NCI-H2081 treated with DMSO at 0.1 percent for 48 hours (cell line): ENCODE data around the gene CASK.
"Not testable (repeated sequence)": the region's sequence is repeated elsewhere in the genome, so short reads cannot be mapped to it uniquely, and the experiment has no call there.

Experiments used
- DNase-seq: peaks from one replicate; lab custom pipeline; 2025; lab: John Stamatoyannopoulos, UW

The CASK gene

DNA sequence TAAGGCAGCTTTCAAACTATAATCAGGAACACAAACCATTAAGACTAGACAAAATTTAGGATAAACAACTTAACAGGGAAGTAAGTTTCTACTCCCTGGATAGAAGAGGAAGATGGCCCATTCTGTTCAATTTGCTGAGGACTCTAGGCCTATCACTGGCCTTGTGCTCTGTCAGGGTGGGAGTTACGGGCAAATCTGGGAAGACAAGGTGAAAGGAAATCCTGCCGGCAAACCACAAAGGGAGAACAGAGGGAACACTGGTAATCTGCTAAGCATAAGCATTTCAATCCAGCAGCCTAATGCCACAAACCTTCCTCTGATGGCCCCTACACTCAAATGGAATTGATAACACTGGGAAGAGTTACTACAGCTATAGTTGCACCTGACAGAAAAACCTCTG, 191.1 kb downstream of the CASK start:
- DNase-seq, result no peak

DNA sequence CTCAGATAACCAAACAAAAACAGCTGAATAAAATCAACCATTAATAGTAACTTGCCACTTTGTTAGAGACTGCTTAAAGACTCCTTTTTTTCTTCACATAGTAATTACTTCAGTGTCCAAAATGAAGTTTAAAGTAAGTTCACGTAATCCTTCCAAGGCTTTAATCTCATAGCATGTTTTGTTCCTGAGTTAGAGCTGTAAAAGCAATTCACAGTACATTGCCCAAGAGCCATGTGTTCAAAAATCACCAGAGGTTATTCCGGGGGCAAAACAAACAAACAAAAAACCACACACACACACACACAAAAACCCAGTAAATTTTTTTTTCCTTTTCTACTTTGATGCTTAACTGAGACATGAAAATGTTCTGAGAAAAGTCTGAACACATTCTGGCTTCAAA, 193.3 kb downstream of the CASK start:
- no peak for DNase-seq

DNA sequence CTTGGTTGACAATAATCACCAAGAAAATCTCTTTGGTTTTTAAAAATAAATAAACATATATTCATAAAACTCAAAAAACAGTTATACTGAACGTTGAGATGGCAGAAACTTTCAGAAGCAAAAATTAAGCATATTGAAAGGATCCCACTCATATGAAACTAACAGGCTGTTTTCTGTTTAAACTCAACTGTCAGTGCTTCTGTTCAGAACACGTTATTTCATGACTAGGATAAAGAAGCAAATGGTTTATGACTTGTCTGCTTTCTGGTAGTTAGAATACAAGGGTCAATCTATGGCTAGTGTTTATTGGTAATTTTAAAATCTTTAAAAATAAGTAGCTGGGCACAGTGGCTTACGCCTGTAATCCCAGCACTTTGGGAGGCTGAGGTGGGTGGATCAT, 195.2 kb downstream of the CASK start:
- DNase-seq, result no peak

DNA sequence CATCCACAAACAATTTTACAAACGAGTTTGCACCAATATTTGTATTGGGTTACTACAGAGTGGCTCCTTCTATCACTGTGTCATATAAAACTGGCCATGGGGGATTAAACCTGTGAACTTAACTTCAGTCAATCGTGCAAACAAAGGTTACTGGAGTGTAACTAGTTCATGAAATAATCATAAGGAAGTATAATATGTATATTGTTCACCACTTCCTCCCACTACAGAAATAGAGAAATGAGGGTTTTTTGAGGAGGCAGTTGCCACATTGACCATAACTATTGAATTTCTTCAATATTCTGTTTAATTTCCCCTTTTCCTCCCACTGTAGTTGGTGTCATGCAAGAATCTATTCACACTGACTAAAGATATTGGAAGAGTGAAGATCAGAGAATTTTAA, 199.5 kb downstream of the CASK start, which contains the start of gene GPR82:
Gene GPR82 (plus strand): TSS at position 356 of the 400 bp plus-strand sequence. CDS start 2,846 bp downstream, outside the sequence.
- no peak for DNase-seq

DNA sequence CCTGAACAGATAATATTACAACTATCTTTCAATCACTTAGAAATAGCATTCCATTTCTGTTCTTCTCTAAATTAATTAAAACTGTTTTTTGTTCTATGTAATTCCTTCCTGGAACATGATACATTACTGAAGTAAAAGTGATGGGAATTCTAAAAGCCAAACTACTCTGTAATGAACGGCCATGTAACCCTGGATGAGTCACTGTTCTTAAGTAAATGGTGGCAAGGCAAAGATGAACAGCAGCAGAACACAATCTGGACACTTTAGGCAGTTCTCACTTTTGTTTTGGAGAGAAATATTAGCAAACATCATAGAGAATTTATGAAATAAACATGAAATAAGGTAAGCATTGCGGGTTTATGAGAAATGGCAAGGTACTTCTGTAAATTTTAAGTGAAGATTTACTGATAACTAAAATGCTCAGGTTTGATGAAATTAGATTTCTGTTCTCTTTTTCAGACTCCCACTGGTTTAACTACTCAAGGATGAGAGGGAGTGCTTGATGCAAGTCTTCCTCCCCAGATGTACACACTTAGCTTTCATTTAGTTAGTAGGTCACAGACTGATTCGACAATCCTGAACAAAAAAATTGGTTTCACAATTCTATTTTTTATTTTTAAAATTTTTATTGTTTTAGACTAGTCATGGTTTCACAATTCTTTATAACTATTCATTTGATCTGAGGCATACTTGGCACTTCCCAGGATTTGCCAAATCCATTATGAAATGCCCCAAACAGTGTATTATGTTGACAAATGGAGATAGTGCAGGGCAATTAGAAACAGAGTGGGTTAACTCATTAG, 200.3 kb downstream of the CASK start:
- DNase-seq, result no peak

DNA sequence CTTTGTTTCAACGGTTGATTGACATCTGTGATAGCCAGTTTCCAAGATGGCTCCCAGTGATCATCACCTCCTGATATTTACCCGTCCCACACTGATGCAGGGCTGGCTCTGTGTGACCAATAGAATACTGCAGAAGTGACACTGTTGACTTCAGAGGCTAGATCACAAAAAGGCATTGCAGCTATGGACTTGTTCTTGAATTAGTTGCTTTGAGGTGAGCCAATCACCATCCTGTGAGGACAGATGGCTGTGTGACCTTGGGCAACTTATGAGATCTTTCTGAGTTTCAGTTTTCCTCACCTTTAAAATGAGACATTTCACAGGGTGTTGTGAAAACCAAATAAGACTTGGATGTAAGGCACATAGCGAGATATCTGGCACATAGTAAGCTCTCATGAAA, 201.1 kb downstream of the CASK start:
- no peak for DNase-seq

DNA sequence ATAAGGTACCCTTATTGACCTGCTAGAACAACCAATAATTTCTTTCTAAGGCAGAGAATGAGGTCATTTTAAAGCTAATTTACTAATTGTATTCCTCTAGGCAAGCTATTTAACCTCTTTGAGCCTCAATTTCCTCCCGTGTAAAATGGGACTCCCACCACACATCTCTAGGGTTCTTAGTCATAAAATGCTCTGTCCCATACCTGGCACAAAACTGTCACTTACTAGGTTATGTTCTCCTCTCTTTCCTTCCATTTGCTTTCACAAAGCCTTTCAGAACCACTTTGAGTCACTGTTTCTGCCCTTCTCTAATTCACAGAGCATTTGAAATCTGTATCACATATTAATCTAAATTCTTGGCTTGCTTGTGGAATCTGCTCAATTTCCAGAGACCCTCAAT, 201.8 kb downstream of the CASK start:
- DNase-seq, result no peak

DNA sequence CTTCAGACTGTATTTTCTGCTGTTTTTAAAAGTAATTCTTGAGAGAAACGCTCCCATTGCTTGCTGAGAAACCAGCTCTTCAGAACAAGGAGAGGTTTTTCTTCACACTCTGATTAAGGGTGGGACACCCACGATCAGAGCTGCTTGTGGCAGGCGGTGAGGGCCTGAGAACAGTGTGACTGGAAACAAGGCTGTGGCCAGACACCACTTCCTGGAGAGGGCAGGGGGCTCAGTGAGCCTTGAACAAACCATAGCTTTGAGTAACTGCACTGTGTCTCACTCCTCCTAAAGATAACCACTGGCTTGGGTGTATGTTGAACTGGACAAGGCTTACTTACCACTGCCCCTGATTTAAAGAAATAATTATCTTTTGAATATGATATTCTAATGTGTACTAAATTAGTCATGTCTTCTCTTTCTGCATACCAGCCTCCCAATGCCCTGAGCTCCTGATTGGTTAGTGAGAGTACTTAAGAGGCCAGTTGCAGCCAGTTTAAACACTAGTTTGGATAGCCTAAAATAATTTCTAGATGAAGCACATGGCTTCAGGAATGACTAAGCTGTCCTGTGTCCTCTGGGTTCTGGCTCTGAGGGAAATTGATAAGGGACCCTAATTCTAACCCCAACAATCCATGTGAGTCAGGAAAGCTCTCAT, 203.1 kb downstream of the CASK start:
- no peak for DNase-seq

DNA sequence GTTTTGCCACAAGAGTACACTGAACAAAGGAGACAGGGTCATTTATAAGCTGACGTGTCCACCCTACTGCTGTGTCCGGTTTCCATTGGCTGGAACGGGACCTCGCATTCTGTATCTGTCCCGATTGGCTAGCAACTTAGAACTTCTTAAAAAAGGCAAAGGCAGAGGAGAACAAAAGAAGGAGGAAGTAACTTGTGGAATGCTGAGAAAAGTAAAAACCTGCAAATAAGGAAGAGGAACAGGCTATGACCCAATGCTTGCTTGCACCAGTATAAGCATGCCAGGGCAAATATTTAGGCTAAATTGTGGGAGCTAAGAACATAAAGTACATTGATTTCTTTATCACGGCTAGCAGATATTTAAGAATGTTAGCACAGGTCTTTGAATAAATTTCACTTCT, 203.7 kb downstream of the CASK start:
- not testable (repeated sequence) for DNase-seq

DNA sequence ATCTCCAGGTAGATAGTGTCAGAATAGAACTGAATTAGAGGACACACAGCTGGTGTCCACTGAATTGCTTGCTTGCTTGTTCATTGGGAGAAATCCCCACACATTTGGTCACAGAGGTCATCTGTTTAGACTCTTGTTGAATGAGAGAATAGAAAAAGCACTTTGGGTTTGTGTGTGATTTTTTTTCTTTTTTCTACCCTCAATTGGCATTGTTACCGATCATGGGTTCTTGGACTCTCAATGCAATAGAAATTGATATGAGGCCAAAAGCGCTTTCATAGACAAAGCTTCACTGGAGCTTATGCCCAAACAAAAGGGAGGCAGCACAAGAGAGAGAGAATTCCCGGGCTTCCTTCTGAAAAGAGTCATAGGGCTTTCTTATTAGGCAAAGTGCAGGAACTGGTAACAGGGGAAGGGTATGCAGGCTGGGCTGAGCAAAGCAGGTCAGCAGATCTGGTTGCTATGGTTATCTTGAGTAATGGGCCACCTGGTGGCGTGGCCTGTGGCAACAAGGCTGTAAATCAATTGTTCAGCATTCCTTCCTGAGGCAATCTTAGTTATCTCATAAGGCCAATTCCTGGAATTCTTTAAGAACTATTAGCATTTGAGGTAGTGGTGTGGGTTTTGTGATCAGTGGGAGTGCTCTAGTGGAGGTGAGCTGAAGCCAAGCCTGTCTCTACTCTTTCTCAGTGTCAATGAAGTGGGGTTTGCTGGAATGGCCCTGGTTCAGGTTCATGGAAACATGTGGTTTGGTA, 204.7 kb downstream of the CASK start:
- DNase-seq, result no peak

DNA sequence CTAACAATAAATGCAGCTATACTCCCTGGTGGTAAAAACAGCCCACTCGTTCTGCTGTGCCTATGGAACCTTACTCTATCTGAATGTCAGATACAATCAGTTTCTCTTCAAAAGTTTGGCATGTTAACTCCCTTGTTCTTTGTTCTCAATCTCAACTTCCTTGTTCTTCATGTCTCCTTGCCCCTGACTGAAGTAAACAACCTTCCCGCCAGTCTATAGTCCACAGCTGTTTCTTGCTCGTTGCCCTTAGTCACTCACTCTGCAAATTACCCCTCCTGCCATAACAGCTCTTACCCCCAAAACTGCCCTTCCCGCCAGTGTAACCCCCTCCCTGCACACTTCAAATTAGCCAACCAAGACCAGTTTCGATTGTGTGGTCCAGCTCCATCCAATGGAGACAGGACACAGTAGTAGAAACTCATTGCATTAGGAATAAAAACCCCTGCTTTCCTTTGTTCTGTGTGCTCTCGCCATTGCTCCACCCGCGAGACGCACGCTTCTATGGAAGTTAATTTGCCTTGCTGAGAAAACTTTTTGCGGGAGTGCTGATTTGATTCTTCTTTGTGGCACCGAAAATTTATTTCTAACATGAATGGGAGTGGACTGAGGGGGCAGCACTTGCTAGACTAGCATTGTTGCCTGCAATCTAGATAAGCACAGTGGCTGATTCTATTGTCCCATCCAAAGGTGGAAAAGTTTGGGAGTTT, 206.4 kb downstream of the CASK start:
- DNase-seq, result no peak

DNA sequence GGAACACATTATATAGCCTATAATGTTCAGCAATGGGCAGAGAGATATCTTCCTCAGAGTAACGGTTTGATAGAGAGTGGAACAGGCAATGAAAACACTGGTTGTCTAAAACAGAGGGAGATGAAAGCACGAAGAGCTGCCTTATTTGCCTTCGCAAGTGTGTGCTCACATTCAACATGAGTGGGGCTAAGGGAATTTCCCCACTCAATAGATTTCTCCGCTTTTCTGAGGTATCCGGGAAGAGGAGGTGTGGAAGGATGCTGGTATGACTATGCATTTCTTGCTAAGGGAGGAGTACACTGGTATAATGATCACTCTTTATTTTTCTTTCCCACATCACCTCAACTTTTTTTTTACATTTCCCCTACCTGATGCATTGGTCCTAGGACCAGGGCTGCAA, 207.1 kb downstream of the CASK start:
- no peak for DNase-seq

DNA sequence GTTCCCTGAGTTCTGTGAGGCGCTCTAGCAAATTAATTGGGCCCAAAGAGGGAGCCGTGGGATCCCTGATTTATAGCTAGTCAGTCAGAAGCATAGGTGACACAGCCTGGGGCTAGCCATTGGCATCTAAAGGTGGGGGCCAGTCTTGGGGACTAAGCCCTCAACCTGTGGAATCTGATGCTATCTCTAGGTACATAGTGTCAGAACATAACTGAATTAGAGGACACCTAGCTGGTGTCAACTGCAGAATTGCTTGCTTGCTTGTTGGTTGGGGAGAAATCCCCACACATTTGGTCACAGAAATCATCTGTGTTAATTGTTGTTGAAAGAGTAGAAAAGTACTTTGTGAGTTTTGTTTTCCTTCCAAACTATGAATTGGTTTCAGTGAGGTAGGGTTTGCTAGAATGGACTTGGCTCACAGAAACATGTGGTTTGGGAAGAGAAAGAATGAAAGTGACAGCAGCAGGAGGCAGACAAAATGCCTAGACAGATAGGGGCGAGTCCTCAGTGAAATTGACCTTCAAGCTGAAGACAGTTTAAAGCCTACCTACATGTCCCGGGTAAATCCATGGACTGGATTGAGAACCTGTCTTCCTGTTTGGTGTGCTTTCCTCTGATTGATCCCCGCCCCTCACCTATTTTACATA, 212.2 kb downstream of the CASK start:
- DNase-seq, result no peak

DNA sequence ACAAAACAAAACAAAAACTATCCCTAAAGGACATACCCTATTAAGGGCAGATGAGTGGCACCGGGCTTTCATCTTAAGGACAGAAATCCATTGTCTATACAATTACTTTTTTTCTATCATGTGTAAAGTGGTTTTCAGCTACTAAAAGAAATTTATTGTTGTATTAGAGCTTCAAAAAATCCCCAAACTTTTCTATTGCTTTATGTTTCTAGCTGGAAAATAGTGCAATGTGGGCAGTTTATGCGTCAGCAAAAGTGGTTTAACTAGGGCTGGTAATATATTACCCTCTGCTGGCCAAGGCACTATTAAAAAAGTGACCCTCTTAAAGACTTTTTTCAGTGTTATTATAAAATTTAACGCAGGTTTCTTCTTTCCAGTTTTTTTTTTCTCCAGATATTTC, 214.9 kb downstream of the CASK start:
- DNase-seq, result no peak

DNA sequence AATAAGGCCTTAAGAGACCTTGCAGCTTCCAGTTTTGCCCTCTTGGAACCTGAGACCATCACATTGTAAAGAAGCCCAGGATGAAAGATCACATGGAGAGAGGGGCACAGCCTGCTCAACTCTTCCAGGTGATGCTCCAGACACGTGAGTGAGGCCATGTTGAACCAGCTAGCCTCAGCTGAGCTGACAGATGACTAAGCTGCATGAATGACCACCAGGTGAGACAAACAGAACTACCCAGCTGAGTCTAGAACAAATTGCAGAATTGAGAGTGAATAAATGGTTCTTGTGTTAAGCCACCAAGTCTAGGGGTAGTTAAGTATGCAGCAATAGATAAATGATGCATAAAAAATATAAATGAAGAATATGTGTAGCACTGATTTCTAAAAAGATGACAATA, 216.1 kb downstream of the CASK start:
- DNase-seq, result no peak

DNA sequence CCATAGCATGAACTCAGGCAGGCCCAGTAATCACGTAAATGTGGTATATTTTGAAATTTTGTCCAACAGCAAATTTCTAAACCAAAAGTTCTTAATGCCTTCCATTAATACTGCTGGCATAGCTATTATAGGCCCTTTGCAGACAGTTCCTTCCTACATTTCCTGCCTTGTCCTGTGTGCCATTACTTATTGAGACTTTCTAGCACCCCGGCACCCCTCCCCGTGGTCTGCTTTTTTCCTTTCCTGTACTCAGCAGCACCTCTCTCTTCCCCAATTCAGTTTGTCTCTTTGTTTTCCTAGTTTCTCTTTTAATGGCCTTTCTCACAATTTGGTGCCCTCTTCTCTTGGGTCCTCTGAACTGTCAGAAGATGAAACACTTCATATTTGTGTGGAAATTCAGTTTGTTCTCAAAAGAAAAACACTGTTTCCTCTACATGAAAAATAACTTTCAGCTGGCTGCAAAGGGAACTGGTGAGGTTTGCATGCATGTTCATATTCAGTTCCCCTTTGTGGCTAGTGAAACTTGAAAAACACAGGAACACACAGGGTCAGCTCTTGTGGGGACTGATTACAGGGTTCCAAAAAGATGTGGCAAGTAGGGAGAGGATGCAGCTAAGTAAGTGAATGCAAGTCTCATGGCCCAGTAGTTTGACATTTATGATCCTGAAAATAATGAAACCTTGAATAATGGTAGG, 217.5 kb downstream of the CASK start:
- no peak for DNase-seq

DNA sequence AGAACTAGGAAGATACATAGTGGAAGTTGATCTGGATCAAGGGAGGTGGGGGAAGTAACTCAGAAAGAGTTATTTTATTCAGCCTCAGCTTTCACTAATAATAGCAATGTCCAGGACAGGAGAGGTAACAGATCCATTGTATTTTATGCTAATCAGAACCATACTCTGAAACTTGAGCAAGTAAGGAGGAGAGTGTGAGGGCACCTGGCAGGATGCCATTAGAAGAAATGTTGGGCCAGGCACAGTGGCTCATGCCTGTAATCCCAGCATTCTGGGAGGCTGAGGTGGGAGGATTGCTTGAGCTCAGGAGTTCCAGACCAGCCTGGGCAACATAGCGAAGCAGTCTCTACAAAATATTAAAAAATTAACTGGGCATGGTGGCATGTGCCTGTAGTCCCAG, 218.3 kb downstream of the CASK start:
- no peak for DNase-seq

DNA sequence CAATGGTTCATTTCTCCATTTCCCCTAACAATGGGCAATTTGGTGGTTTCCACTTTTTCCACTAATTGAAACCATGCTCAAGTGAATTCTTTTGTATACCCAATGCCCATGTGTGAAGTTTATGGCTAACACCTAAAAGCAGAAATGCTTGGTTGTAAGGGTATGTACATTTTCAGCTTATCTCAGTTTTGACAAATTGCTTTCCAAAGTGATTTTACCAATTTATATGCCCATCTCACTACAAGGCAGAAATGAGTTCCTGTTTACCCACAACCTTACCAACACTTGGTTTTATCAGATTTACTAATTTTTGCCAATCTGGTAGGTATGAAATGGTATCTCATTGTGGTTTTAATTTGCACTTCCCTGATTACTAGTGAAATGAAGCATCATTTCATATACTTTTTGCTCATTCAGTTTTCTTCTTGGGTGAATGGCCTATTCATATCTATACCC, 219.8 kb downstream of the CASK start:
- no peak for DNase-seq

DNA sequence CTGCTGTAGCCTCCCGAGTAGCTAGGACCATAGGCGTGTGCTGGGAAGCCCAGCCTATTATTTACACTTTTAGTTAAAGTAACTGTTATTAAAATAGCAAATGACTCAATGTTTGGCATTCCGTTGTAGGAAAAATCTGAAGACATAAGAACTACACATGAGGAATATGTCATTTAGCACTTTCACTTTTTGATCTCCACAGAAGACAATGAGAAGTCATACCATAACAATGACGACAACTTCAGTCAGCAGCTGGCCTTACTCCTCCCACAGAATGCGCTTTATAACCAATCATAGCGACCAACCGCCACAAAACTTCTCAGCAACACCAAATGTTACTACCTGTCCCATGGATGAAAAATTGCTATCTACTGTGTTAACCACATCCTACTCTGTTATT, 227.9 kb downstream of the CASK start:
- no peak for DNase-seq

DNA sequence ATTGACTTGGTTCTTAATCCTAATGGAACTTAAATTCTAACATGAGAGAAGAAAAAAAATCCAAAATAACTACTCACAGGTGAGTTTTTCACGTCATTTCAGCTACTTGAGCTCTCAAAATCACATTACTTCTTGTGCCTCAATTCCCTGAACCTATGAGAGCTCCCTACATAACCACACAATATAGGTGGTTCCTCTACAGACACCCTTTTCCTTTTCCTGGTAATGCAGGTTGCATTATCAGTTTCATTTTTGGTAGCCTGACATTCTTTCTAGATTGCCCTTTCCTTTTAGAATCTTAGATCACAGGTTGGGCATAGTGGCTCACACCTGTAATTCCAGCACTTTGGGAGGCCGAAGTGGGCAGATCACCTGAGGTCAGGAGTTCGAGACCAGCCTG, 230.3 kb downstream of the CASK start:
- DNase-seq, result no peak

DNA sequence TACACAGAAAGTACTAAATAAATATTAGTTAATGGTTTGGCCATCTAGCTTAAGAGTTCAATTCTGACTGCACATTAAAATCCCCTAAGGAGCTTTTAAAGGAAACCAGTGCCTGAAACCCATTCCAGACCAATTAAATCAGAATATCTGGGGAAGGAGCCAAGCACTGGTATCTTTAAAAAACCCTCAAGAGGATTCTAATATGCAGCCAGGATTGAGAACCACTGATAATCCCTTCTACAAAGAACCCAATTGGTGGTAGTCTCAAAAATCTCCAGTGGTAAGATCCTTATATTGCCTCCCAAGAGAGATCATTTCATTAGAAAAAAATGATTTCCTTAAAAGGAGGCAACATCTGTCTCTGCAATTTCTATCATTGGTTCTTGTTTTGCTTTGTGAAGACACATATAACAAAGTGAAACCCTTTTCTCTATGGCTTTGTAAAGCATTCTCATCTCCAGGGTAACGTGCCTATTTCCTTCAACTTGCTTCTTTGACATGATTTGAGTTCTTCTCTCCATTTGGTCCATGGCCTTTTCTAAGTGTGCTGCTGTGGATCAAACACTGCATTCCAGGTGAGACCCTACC, 231.1 kb downstream of the CASK start:
- DNase-seq, result no peak
